H1 (cell line): ENCODE results near the gene KCNIP2. TPM values are rescaled to one million over a fixed set of nuclear protein-coding genes. Genes with fewer than 3 reads are reported as not detected.
A peak's percentile ranks its signal among the peaks of the same experiment; 100 is the strongest.

ENCODE experiments used
- CTCF ChIA-PET: fragments of 300-600 bp; sonication (Branson Sonifier 250); formaldehyde crosslinking; loops from one replicate; lab custom pipeline; 2021; ENCODE audit not compliant: partially characterized antibody; lab: Charles Lee
- POLR2A ChIA-PET: fragments of 300-600 bp; sonication (Branson Sonifier 250); formaldehyde crosslinking; loops from one replicate; lab custom pipeline; 2021; ENCODE audit warnings: inconsistent platforms; ENCODE audit not compliant: partially characterized antibody; lab: Charles Lee
- DNase-seq, 2 experiments: peaks; one replicate each; pipeline versions ENCODE4 v3.0.0 to v3.0.0-alpha.2; 2010 to 2022; ENCODE audit warnings: low spot score in 2 of 2, low read depth in 1 of 2, mixed read lengths in 1 of 2
- FAIRE-seq: peaks from 2 replicates; lab custom pipeline; 2011; peaks lifted over from hg19 to GRCh38; lab: Jason Lieb, UNC
- H2AFZ ChIP-seq: 2 replicates; pipeline ENCODE4 v1.8.1; 2012; ENCODE audit warnings: low read length, inconsistent platforms
- H2AK5ac ChIP-seq: 2 replicates; pipeline ENCODE4 v1.6.1; 2013; ENCODE audit warnings: low read depth, low read length
- H2BK120ac ChIP-seq: replicated peaks from 2 replicates; pipeline ENCODE3; 2013; ENCODE audit warnings: low read depth, low read length, inconsistent platforms
- H2BK12ac ChIP-seq: 2 replicates; pipeline ENCODE4 v1.6.1; 2013; ENCODE audit warnings: low read depth, low read length
- H2BK15ac ChIP-seq: 2 replicates; pipeline ENCODE4 v1.6.1; 2013; ENCODE audit warnings: low read length
- H2BK20ac ChIP-seq: 2 replicates; pipeline ENCODE4 v1.6.1; 2013; ENCODE audit warnings: low read length
- H2BK5ac ChIP-seq: 2 replicates; pipeline ENCODE4 v1.6.1; 2013; ENCODE audit warnings: low read depth, low read length
- H3K14ac ChIP-seq: 2 replicates; pipeline ENCODE4 v1.6.1; 2013; ENCODE audit warnings: inconsistent platforms; ENCODE audit not compliant: insufficient read length
- H3K18ac ChIP-seq: 2 replicates; pipeline ENCODE4 v1.6.1; 2013; ENCODE audit warnings: low read length; ENCODE audit errors: extremely low read depth
- H3K23ac ChIP-seq: 2 replicates; pipeline ENCODE4 v1.6.1; 2013; ENCODE audit warnings: inconsistent platforms; ENCODE audit not compliant: insufficient read length
- H3K23me2 ChIP-seq: 2 replicates; pipeline ENCODE4 v1.6.1; 2013; ENCODE audit warnings: low read depth, low read length
- H3K27ac ChIP-seq: 2 replicates; pipeline ENCODE4 v1.6.1; 2011; ENCODE audit warnings: low read depth, low read length, inconsistent platforms
- H3K27me3 ChIP-seq, 4 experiments: replicated peaks in 1 of 4; 1 replicate in 1 of 4; 2 replicates in 3 of 4; pipeline versions ENCODE4 v1.6.1 to v1.8.1; 2011 to 2013; ENCODE audit warnings: low read length in 3 of 4, mild to moderate bottlenecking in 3 of 4, inconsistent platforms in 2 of 4, mixed read lengths in 2 of 4, moderate library complexity in 1 of 4; ENCODE audit not compliant: control insufficient read depth in 3 of 4, insufficient read depth in 3 of 4; ENCODE audit errors: extremely low read depth in 1 of 4
- H3K36me3 ChIP-seq, 4 experiments: 2 replicates each; pipeline versions ENCODE4 v1.6.1 to v1.8.1; 2011 to 2013; ENCODE audit warnings: mild to moderate bottlenecking in 4 of 4, low read length in 3 of 4, moderate library complexity in 2 of 4, control low read depth in 1 of 4, inconsistent platforms in 1 of 4; ENCODE audit not compliant: insufficient read depth in 4 of 4, control insufficient read depth in 2 of 4
- H3K4ac ChIP-seq: replicated peaks from 2 replicates; pipeline ENCODE3; 2013; ENCODE audit warnings: low read length, low read depth, mixed read lengths, inconsistent platforms; ENCODE audit not compliant: insufficient read length
- H3K4me1 ChIP-seq, 4 experiments: replicated peaks in 1 of 4; 1 replicate in 1 of 4; 2 replicates in 3 of 4; pipeline versions ENCODE4 v1.6.1 to v1.8.1; 2011 to 2013; ENCODE audit warnings: low read length in 3 of 4, inconsistent platforms in 2 of 4, mixed read lengths in 1 of 4; ENCODE audit not compliant: insufficient read depth in 4 of 4, control insufficient read depth in 3 of 4
- H3K4me2 ChIP-seq, 2 experiments: 2 replicates each; pipeline versions ENCODE4 v1.6.1 to v1.8.1; 2011 to 2013; ENCODE audit warnings: low read depth in 2 of 2, low read length in 2 of 2, control low read depth in 1 of 2, inconsistent platforms in 1 of 2, mild to moderate bottlenecking in 1 of 2; ENCODE audit not compliant: insufficient read depth in 1 of 2
- H3K4me3 ChIP-seq, 4 experiments: fragments of 200-600, 300-600 bp in 1 of 4; sonication (generic), shearing (Covaris generic), sonication (Bioruptor Twin) in 1 of 4; 2 replicates each; pipeline versions ENCODE4 v1.5.1 to v1.8.1; 2011 to 2016; ENCODE audit warnings: low read length in 4 of 4, low read depth in 3 of 4, control low read depth in 2 of 4, inconsistent platforms in 2 of 4, mild to moderate bottlenecking in 2 of 4, mixed read lengths in 1 of 4, moderate library complexity in 1 of 4; ENCODE audit not compliant: insufficient read depth in 2 of 4; ENCODE audit errors: extremely low read depth in 1 of 4
- H3K56ac ChIP-seq: replicated peaks from 2 replicates; pipeline ENCODE3; 2013; ENCODE audit warnings: low read depth, mild to moderate bottlenecking, mixed read lengths, low read length, inconsistent platforms; ENCODE audit not compliant: insufficient read length
- H3K79me1 ChIP-seq: 2 replicates; pipeline ENCODE4 v1.6.1; 2013; ENCODE audit warnings: low read depth, low read length, control low read depth
- H3K79me2 ChIP-seq, 2 experiments: 2 replicates each; pipeline versions ENCODE4 v1.6.1 to v1.8.1; 2012 to 2013; ENCODE audit warnings: low read length in 2 of 2, mild to moderate bottlenecking in 2 of 2, inconsistent platforms in 1 of 2; ENCODE audit not compliant: insufficient read depth in 2 of 2, control insufficient read depth in 1 of 2
- H3K9ac ChIP-seq, 4 experiments: replicated peaks in 1 of 4; 1 replicate in 1 of 4; 2 replicates in 3 of 4; pipeline versions ENCODE4 v1.6.1 to v1.8.1; 2011 to 2013; ENCODE audit warnings: low read depth in 3 of 4, low read length in 3 of 4, control low read depth in 2 of 4, mild to moderate bottlenecking in 2 of 4, moderate library complexity in 2 of 4, inconsistent platforms in 1 of 4; ENCODE audit errors: extremely low read depth in 1 of 4
- H3K9me3 ChIP-seq, 2 experiments: 2 replicates each; pipeline versions ENCODE4 v1.6.1 to v1.8.1; 2012 to 2013; ENCODE audit warnings: mild to moderate bottlenecking in 2 of 2, moderate library complexity in 2 of 2, control low read depth in 1 of 2, inconsistent platforms in 1 of 2, low read depth in 1 of 2, low read length in 1 of 2, mixed read lengths in 1 of 2; ENCODE audit not compliant: insufficient read depth in 2 of 2
- H4K20me1 ChIP-seq, 2 experiments: replicated peaks in 1 of 2; 2 replicates each; pipeline versions ENCODE3 to v1.8.1; 2011 to 2013; ENCODE audit warnings: inconsistent platforms in 2 of 2, low read length in 2 of 2, mild to moderate bottlenecking in 1 of 2; ENCODE audit not compliant: insufficient read depth in 2 of 2, control insufficient read depth in 1 of 2
- H4K5ac ChIP-seq: 2 replicates; pipeline ENCODE4 v1.6.1; 2013; ENCODE audit warnings: low read length, low read depth, mixed read lengths, inconsistent platforms; ENCODE audit not compliant: insufficient read length
- H4K8ac ChIP-seq: 2 replicates; pipeline ENCODE4 v1.8.0; 2013; ENCODE audit warnings: mild to moderate bottlenecking, moderate library complexity, low read length, inconsistent platforms; ENCODE audit not compliant: insufficient read depth; ENCODE audit errors: extremely low read depth
- H4K91ac ChIP-seq: replicated peaks from 2 replicates; pipeline ENCODE3; 2013; ENCODE audit warnings: low read length, mixed read lengths, inconsistent platforms; ENCODE audit not compliant: insufficient read length
- ASH2L ChIP-seq: fragments of 200-600, 300-600 bp; sonication (generic); IDR thresholded peaks from one replicate; pipeline ENCODE4 v1.7.1; 2017; ENCODE audit warnings: low read length
- CTBP2 ChIP-seq: IDR thresholded peaks from 2 replicates; pipeline ENCODE4 v1.7.0; 2011; ENCODE audit warnings: borderline replicate concordance, mild to moderate bottlenecking, moderate library complexity, mixed read lengths, low read length; ENCODE audit not compliant: insufficient read depth, insufficient read length
- POU5F1 ChIP-seq: IDR thresholded peaks from 2 replicates; pipeline ENCODE4 v1.6.1; 2011; ENCODE audit warnings: low read depth, mild to moderate bottlenecking, low read length, moderate library complexity
- RNF2 ChIP-seq: fragments of 200-900, 300-1000 bp; sonication (generic); IDR thresholded peaks from 2 replicates; pipeline ENCODE4 v1.7.1; 2016; ENCODE audit warnings: borderline replicate concordance, low read depth, mild to moderate bottlenecking, antibody characterized with exemption, low read length; ENCODE audit not compliant: poor library complexity, severe bottlenecking; ENCODE audit errors: missing control alignments
- SIRT6 ChIP-seq: IDR thresholded peaks from one replicate; pipeline ENCODE4 v1.7.1; 2012; ENCODE audit warnings: low read length, inconsistent platforms
- TAF1 ChIP-seq: IDR thresholded peaks from 2 replicates; pipeline ENCODE4 v1.6.1; 2011; ENCODE audit warnings: mild to moderate bottlenecking, low read depth, low read length
- TBP ChIP-seq: IDR thresholded peaks from 2 replicates; pipeline ENCODE4 v1.6.1; 2011; ENCODE audit warnings: low read depth, low read length, improper control_type of control experiment
- WGBS, 2 experiments: shearing (Covaris generic) in 1 of 2; methylation state at CpG; one replicate each; pipeline versions ENCODE4 v1.1.6 to v1.1.7; 2013 to 2015; ENCODE audit warnings: low lambda C conversion rate in 2 of 2, mixed read lengths in 2 of 2, inconsistent platforms in 1 of 2, low coverage in 1 of 2, missing lambda C conversion rate in 1 of 2; ENCODE audit not compliant: insufficient replicate concordance in 2 of 2, insufficient coverage in 1 of 2, insufficient read length in 1 of 2; ENCODE audit errors: extremely low coverage in 1 of 2, missing lambda C conversion rate in 1 of 2; 5-methylcytosine and 5-hydroxymethylcytosine counted together
- long read RNA-seq, 2 experiments: library from RNA in 1 of 2; library from capped mRNA in 1 of 2; stranded (forward); transcript quantifications; one replicate each; pipeline ENCODE4 v2.0.0, GENCODE V29; 2021; ENCODE audit warnings: inconsistent platforms in 1 of 2
- polyA minus RNA-seq, 3 experiments: library from RNA; depleted of rRNA, polyadenylated mRNA; stranded (reverse); fragments of >200 nt; gene quantifications; 1 replicate in 2 of 3; 2 replicates in 1 of 3; pipeline ENCODE4 v1.2.3, GENCODE V29; 2011
- polyA plus RNA-seq, 7 experiments: library from polyadenylated mRNA; depleted of rRNA in 3 of 7; stranded (reverse) in 5 of 7; unstranded in 2 of 7; fragments of >200 nt in 5 of 7; fragments of 200-250 nt in 2 of 7; gene quantifications; 1 replicate in 5 of 7; 2 replicates in 1 of 7; 4 replicates in 1 of 7; pipeline versions ENCODE4 v1.2.1 to v1.2.3, GENCODE V29; 2011 to 2013; ENCODE audit warnings: missing spikeins in 2 of 7, mixed read lengths in 2 of 7
- total RNA-seq: library from RNA; stranded (reverse); fragmentation: NEBNext Ultra II Directional; extraction: Animal tissue kit (Norgen Biotek cat#: 25700); gene quantifications from 2 replicates; pipeline ENCODE4 v1.2.1, GENCODE V29; 2021

Gene KCNIP2
- total RNA-seq = 4.7 and 6.0 TPM in 2 replicates
- polyA plus RNA-seq (2011; rRNA removed) = 2.7 and 3.5 TPM in 2 replicates
- polyA plus RNA-seq (2011; cell fraction: cytosol; rRNA removed) = 3.2 TPM
- 15.8 TPM for polyA plus RNA-seq (2011; cell fraction: nucleus; rRNA removed)
- 4.9 to 7.2 TPM (median 5.8 TPM) in 4 replicates for polyA plus RNA-seq (2012, experiment 1 of 2)
- polyA plus RNA-seq (2012, experiment 2 of 2) = 2.4 TPM
- 3.4 TPM for polyA plus RNA-seq (2013, experiment 1 of 2)
- polyA plus RNA-seq (2013, experiment 2 of 2) = 3.1 TPM
- polyA minus RNA-seq (2011; rRNA and poly(A)+ RNA removed) = 3.1 and 6.2 TPM in 2 replicates
- 1.8 TPM for polyA minus RNA-seq (2011; cell fraction: cytosol; rRNA and poly(A)+ RNA removed)
- polyA minus RNA-seq (2011; cell fraction: nucleus; rRNA and poly(A)+ RNA removed) = 2.9 TPM
- long read RNA-seq, experiment 1, partial matches to known transcripts = 3 of 7 reads
- long read RNA-seq, experiment 1, other reads (novel, unspliced or antisense) = 1 of 7 reads
- long read RNA-seq, experiment 2, partial matches to known transcripts = 0 of 5 reads
- long read RNA-seq, experiment 2, other reads (novel, unspliced or antisense) = 1 of 5 reads

GRCh38 chr10:101843032-101844021 is at the start of gene KCNIP2:
TSS of gene KCNIP2 (minus strand) at chr10:101843800. CDS start at chr10:101843568, 232 bp downstream.
- Histone ChIP-seq H4K20me1 (peaks cover 14 to 19% of the 10 kb centered on the region in 2 experiments), H3K9ac (peak within 1 kb of the TSS in 2 of 4 experiments; percentile 3 to 8; a peak in 3 of 7 replicates), H3K4ac (no peak within 1 kb of the TSS), H3K27me3 (peaks cover 3 to 18% (median 18%) of the 10 kb centered on the region in 4 experiments), H4K91ac (no peak within 1 kb of the TSS), H3K27ac (no peak within 1 kb of the TSS; the same call in 1 of the 2 replicates), H3K4me3 (peak within 1 kb of the TSS; percentile 50 to 64 (median 58)), H2BK12ac (no peak within 1 kb of the TSS), H2BK120ac (no peak within 1 kb of the TSS), H2AFZ (no peak within 1 kb of the TSS), H2BK5ac (peak within 1 kb of the TSS; percentile 49; the same call in 1 of the 2 replicates), H3K4me1 (peaks cover 3 to 21% (median 12%) of the 10 kb centered on the region in 4 experiments), H3K14ac (no peak within 1 kb of the TSS), H2BK15ac (peak within 1 kb of the TSS; percentile 12; the same call in 1 of the 2 replicates), H3K36me3 (no peaks in the 10 kb centered on the region), H3K23ac (no peak within 1 kb of the TSS), H4K5ac (no peak within 1 kb of the TSS), H3K23me2 (peaks cover 16% of the 10 kb centered on the region), H3K9me3 (no peaks in the 10 kb centered on the region), H3K18ac (no peak within 1 kb of the TSS; the same call in 1 of the 2 replicates), H2AK5ac (no peak within 1 kb of the TSS; the same call in 1 of the 2 replicates), H3K79me2 (no peaks in the 10 kb centered on the region), H3K79me1 (no peaks in the 10 kb centered on the region; the same call in 1 of the 2 replicates), H2BK20ac (no peak within 1 kb of the TSS), H3K56ac (no peak within 1 kb of the TSS), H3K4me2 (peak within 1 kb of the TSS; percentile 87 to 91), H4K8ac (0 out of 2 replicates have a peak within 1 kb of the TSS, but pooled peaks have one; percentile 28)
- ChIA-PET POLR2A (interaction anchor here (1.4 kb wide), 1 partner anchor 25 kb away, joined by 6 read pairs; the partner anchor contains the start of gene OGA), CTCF (interaction anchor here (0.7 to 7.1 kb wide), 24 partner anchors 7 to 388 kb away, joined by 3 to 154 read pairs (median 5); partner anchors contain the start of genes ARMH3 and OGA)
- no peak for FAIRE-seq
- peak in 1 of 2 experiments; percentile 90 for DNase-seq
- WGBS, 2 experiments = 31% methylated on average over 21 of the region's 60 CpGs; no CpG with 5 or more reads in 1 of the 2 experiments
- TF ChIP-seq TAF1 (peak; percentile 46; the same call in 1 of the 2 replicates), TBP (peak; percentile 85), SIRT6 (no peak), CTBP2 (no peak), ASH2L (peak; percentile 59), RNF2 (no peak), POU5F1 (no peak)
